NCI-H774 (cell line): ENCODE results near the gene MRO.
"Not testable (repeated sequence)": the region's sequence is repeated elsewhere in the genome, so short reads cannot be mapped to it uniquely, and the experiment has no call there.

ENCODE experiments used
- DNase-seq: peaks from one replicate; lab custom pipeline; 2025; lab: John Stamatoyannopoulos, UW

MRO gene

DNA sequence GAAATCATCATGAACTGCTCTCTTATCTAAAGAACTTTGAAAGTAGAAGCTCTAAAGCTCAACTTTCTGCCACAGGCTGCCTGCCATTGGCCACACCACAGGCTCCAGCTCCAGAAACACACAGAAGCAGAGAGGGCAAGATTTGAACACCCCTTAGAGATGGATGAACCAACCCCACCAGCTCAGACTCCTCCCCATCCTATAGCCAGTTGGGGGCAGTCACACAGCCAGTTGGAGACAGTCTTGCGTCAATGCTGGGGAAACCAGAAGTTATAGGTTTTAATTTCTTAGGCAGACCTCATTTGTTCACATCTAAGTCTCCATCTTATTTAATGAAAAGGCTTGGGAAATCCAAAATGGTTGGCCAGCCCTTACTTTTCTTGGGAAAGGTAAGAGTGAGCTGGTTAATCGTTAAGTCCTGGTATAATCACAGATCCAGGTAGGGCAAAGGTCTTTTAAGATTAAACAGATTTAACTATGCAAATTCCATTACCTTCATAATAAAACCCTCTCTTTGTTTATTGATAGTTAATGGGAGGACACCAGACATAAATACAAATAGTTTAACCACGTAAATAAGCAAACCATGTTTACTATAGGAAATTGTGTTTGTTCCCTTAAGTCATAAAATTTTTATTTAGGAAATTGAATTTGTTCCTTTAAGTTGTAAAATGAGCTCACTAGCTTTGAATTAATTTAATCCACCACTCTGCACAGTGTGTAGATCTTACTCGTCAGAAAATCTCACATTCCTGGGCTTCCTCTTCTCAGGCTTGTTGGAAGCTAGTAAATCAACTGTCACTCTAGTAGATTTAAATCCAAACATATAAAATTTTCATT, 28.0 kb downstream of the MRO start:
- DNase-seq: no peak

- DNase-seq: no peak
Observed at GRCh38 chr18:50790948-50791347, 28.9 kb downstream of the MRO start.

DNA sequence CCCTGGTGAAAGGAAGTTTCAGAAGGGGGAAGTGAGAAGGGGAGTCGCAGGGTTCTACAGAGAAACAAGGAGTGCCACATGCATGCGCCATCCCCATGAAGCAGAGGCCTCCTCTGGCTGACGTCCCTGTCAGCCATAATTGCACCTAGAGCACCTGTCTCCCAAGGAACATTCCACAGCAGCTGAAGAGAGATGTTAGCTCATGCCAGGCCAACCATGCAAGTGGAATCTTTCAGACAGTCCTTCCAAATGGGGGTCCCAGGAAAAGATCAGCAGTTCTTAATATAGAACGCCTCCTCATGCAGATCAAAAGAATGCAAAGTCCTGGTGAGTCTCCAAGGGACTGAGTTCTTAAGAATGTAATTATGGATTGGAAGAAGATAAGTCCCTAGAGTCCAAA, 29.6 kb downstream of the MRO start:
- no peak for DNase-seq

GRCh38 chr18:50788284-50788683, 31.5 kb downstream of the MRO start:
- no peak for DNase-seq

DNA sequence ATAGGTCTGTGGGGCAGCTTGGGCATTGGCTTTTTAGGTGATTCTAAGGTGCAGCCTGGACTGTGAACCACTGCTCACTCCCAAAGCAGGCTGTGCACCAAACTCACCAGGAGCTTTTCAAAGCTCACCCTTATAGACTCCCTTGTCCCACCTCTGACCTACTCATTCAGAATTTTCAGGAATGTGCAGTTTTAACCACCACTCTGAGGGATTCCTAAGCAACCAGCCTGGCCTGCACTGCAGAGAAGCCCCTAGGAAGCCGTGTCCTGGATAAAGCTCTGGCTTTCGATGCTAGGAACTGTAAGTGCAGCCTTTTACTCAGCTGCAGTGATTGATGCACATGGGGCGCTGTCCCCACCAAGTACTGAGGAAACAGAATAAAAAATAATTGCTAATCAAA, 33.0 kb downstream of the MRO start:
- no peak for DNase-seq

DNA sequence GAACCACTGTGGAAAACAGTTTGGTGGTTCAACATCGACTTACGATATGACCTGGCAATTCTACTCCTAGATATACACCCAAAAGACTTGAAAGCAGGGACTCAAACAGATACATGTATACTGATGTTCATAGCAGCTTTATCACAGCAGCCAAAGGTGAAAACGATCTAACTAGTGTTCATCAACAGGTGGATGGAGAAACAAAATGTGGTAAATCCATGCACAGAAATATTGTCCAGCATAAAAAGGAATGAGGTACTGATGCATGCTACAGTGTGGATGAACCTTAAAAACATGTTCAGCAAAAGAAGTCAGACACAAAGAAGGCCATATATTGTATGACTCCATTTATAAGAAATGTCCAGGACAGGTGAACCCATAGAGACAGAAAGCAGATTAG, 36.3 kb downstream of the MRO start:
- no peak for DNase-seq

DNA sequence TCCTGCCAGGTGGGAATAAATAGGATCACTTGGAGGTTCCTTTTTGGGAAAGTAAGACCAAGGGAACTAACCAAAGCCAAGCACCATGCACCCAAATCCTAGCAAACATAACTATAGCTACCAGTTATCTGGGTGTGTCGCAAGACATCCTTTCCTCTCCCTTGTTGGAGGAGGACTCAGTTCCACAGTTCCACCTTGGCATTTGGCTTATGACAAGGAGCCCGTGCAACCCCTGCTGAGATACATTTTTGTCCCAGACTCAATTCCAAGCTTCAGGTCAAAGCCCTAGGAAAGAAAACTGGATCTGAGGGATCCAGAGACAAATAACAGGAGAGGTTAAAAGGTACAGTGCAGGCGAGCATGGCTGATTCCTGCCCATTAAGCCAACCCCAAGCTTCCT, 40.8 kb downstream of the MRO start:
- not testable (repeated sequence) for DNase-seq

GRCh38 chr18:50776383-50776782, 43.4 kb downstream of the MRO start:
- DNase-seq: no peak

GRCh38 chr18:50775726-50776125, 44.1 kb downstream of the MRO start:
- no peak for DNase-seq

- no peak for DNase-seq
Observed at GRCh38 chr18:50775207-50775606, 44.6 kb downstream of the MRO start.

DNA sequence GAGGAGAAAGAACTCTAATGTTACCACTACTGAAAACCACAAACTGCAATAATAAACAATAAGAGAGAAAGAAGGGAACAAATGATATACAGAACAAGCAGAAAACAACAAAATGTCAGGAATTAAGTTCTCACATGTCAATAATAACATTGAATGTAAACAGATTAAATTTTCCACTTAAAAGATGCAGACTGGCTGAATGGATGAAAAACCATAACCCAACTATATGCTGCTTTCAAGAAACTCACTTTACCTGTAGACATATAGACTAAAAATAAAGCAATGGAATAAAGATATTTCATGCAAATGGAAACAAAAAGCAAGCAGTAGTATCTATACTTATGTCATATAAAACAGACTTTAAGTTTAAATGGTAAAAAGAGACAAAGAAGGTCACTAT, 50.4 kb downstream of the MRO start:
- DNase-seq: no peak

GRCh38 chr18:50757358-50757757, 62.5 kb downstream of the MRO start:
- no peak for DNase-seq

DNA sequence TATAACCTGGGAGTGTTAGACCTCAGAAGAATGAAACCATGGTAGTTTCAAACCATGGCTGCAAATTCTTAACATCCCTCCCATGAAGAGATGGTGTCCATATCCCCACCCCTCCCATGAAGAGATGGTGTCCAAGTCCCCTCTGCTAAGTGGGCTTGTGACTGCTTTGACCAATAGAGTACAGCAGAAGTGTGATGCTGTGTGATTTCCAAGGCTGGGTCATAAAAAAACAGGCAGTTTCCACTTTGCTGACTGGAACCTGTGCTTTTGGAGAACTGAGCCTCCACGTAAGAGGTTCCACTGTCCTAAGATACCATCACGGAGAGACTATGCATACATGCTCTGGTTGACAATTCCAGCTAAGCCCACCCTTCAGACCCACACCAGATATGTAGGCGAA, 65.5 kb downstream of the MRO start:
- no peak for DNase-seq

GRCh38 chr18:50753311-50753710, 66.5 kb downstream of the MRO start:
- DNase-seq: no peak

- DNase-seq: no peak
Observed at GRCh38 chr18:50751947-50752346, 67.9 kb downstream of the MRO start.

DNA sequence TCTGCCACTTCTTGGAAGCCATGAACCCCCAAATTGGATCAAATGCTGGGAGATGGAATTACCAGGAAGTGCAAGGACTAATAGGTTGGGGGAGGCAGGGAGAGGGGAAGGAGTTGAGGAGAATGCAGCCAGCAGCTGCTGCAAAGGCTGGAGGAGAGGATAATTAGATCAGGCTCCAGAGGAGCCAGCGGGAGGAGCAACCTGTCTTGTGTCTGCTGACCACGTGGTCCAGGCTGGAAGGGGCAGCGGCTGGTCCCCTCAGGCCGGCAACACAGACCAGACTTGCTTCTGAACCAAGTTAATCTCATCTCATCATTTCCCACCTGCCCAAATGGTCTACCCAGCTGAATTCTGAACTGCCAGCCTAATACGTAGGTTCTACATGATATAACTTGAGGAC, 68.3 kb downstream of the MRO start:
- no peak for DNase-seq

DNA sequence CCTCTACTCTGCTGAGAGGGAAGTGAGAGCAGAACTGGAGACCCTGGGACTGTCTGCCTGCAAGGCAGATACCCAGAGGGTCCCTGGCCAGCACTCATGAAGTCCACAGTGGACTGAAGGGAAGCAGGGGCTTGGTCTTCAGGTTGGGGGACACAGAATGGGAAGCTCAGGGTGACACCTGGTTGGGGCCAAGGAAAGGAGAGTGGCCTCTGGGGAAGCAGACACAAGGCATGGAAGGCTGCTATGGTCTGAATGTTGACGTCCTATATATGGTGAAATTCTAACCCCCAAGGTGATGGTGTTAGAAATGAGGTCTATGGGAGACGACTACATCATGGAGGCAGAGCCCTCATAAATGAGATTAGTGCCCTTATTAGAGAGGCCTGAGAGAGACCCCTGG, 69.3 kb downstream of the MRO start:
- DNase-seq: no peak

DNA sequence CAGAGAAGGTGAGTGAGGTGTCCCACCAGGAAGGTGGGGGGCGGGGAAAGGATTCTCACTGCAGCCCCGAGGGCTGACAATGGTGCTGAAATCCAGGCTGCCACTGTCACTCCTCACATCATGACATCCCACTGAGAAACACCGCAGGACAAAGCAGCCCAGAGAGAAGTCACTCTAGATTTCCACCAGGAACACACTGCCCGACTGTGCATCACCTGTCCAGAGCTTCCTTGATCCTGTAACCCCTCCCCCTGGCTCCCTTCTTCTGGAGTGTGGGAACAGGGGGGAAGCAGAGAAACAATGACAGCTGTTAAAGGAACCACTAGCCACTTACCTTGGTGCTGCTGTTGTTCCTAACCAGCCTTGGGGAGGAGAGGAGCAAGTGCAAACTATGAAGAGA, 69.9 kb downstream of the MRO start:
- no peak for DNase-seq

DNA sequence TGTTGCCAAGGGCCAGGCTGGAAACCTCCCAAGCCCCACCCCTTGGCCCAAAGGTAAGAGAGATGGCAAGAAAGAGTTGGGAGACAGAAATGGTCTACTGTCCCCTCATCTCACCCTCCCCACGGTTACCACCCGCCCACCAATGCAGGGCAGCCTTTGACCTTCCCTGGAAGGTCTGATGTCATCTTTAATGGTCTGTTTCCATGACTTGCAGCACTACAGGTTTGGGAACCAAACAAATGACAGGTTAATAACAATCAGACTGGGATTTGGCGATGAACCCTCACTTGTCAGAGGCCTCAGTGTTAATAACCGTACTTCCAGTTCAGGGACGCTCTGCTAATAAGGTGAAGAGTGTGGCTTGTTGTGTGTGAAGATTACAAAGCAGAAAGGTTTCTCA, 70.4 kb downstream of the MRO start:
- no peak for DNase-seq

DNA sequence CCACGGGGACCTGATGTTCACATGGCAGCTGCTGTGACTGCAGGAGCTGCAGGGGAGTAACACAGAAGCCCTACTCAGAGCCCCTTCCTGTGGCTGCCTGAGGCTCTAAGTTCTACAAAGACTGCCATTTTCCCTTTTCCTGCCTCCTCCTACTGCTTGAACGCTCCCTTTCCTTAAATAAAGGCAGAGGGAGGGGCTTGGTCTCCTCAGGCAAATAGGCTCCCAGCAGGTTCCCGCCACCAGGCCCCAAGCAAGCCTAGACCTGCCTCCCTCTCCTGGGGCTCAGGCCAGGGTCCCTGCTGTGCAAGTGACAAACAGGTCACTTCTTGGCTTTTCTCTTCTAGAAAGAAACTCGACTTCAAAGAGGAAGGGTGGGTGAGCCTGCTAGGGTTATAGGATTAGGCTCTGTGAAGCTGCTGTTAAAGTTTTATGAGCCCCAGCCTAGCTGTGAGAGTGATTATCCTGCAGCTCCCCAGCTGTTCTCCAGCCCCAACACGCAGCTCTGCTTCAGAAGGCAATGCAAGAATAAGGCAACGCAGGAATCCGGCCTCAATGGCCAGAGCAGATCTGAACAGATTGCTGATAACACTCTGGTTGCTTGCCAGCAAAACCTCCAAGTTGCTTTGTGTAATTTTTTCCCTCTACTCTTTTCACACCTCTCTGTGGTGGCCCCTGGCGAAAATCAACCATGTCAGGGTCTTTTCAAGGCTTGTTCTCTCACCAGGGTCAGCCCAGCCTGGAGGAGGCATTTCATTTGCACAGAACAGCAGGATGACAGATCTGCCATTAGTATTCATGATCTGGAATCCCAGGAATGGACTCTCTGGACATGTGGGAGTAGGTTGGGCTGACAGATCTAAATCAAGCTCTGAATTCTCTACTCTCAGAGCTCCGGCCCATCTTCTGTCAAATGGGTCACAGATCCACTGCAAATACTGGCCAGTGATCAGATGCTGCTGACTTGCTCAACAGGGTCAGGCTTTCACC, 71.3 kb downstream of the MRO start:
- no peak for DNase-seq

- no peak for DNase-seq
Observed at GRCh38 chr18:50747849-50748242, 72.0 kb downstream of the MRO start.

GRCh38 chr18:50745945-50746344, 73.9 kb downstream of the MRO start:
- no peak for DNase-seq
